SK-N-SH treated with all-trans-retinoic acid at 6 μM for 48 hours (cell line): ENCODE measurements around the gene GRAMD1B.

Source experiments
- ATAC-seq: fragments of 200-7000 bp; cut with Tn5 transposase; 3 replicates; pipeline ENCODE4 v1.9.1; 2020; ENCODE audit warnings: mild to moderate bottlenecking, moderate library complexity
- ARNTL ChIP-seq: fragments of 450-650 bp; formaldehyde crosslinking; IDR thresholded peaks from 2 replicates; pipeline ENCODE4 v1.5.0; 2020; ENCODE audit warnings: low read depth, mild to moderate bottlenecking, moderate library complexity, borderline replicate concordance
- BACH2 ChIP-seq: fragments of 250-450 bp; sonication (Bioruptor Pico); IDR thresholded peaks from 2 replicates; pipeline ENCODE4 v1.9.0; 2021; ENCODE audit warnings: mild to moderate bottlenecking, borderline replicate concordance
- CSDC2 ChIP-seq: fragments of 250-450 bp; sonication (Bioruptor Pico); IDR thresholded peaks from 2 replicates; pipeline ENCODE4 v1.5.0; 2020; ENCODE audit warnings: mild to moderate bottlenecking, moderate library complexity
- CSRNP3 ChIP-seq: fragments of 250-450 bp; sonication (Bioruptor Pico); IDR thresholded peaks from 2 replicates; pipeline ENCODE4 v1.5.1; 2021; ENCODE audit warnings: mild to moderate bottlenecking, moderate library complexity
- ESRRG ChIP-seq: fragments of 250-450 bp; sonication (Bioruptor Pico); IDR thresholded peaks from 2 replicates; pipeline ENCODE4 v1.6.1; 2021; ENCODE audit warnings: mild to moderate bottlenecking
- GLIS3 ChIP-seq: fragments of 250-450 bp; sonication (Bioruptor Pico); IDR thresholded peaks from 2 replicates; pipeline ENCODE4 v1.5.0; 2020; ENCODE audit warnings: mild to moderate bottlenecking, moderate library complexity
- OSR1 ChIP-seq: fragments of 250-450 bp; sonication (Bioruptor Pico); IDR thresholded peaks from 2 replicates; pipeline ENCODE4 v1.8.0; 2022; ENCODE audit warnings: moderate library complexity, mild to moderate bottlenecking, inconsistent platforms
- PATZ1 ChIP-seq: fragments of 250-450 bp; sonication (Bioruptor Pico); IDR thresholded peaks from 2 replicates; pipeline ENCODE4 v1.8.0; 2020; ENCODE audit warnings: mild to moderate bottlenecking, moderate library complexity, borderline replicate concordance
- POU6F1 ChIP-seq: fragments of 250-450 bp; sonication (Bioruptor Pico); IDR thresholded peaks from 2 replicates; pipeline ENCODE4 v1.8.0; 2021; ENCODE audit warnings: low read depth, mild to moderate bottlenecking, moderate library complexity, borderline replicate concordance
- PPARA ChIP-seq: fragments of 250-450 bp; sonication (Bioruptor Pico); IDR thresholded peaks from 2 replicates; pipeline ENCODE4 v1.5.0; 2020; ENCODE audit warnings: mild to moderate bottlenecking, borderline replicate concordance
- RARB ChIP-seq: fragments of 250-450 bp; sonication (Bioruptor Pico); IDR thresholded peaks from 2 replicates; pipeline ENCODE4 v1.8.0; 2021; ENCODE audit warnings: mild to moderate bottlenecking, moderate library complexity
- SNAI2 ChIP-seq: fragments of 250-450 bp; sonication (Bioruptor Pico); IDR thresholded peaks from 2 replicates; pipeline ENCODE4 v1.5.0; 2020; ENCODE audit warnings: mild to moderate bottlenecking, moderate library complexity
- TCF4 ChIP-seq: fragments of 250-450 bp; sonication (Bioruptor Pico); IDR thresholded peaks from 2 replicates; pipeline ENCODE4 v1.8.0; 2021; ENCODE audit warnings: mild to moderate bottlenecking, moderate library complexity, borderline replicate concordance
- TOX ChIP-seq: fragments of 250-450 bp; sonication (Bioruptor Pico); IDR thresholded peaks from 2 replicates; pipeline ENCODE4 v1.8.0; 2021; ENCODE audit warnings: mild to moderate bottlenecking, moderate library complexity, borderline replicate concordance
- ZC3H10 ChIP-seq: fragments of 250-450 bp; sonication (Bioruptor Pico); IDR thresholded peaks from 2 replicates; pipeline ENCODE4 v1.5.1; 2021; ENCODE audit warnings: mild to moderate bottlenecking, moderate library complexity
- ZFP3 ChIP-seq: fragments of 250-450 bp; sonication (Bioruptor Pico); IDR thresholded peaks from 2 replicates; pipeline ENCODE4 v1.5.0; 2020; ENCODE audit warnings: mild to moderate bottlenecking, moderate library complexity
- ZFP30 ChIP-seq: fragments of 450-650 bp; formaldehyde crosslinking; IDR thresholded peaks from 2 replicates; pipeline ENCODE4 v1.5.0; 2022; ENCODE audit warnings: mild to moderate bottlenecking, moderate library complexity
- ZNF565 ChIP-seq: fragments of 450-650 bp; formaldehyde crosslinking; conservative IDR thresholded peaks from 2 replicates; pipeline ENCODE4 v1.5.0; 2020; ENCODE audit warnings: low read depth, mild to moderate bottlenecking, moderate library complexity
- ZNF70 ChIP-seq: fragments of 450-650 bp; formaldehyde crosslinking; IDR thresholded peaks from 2 replicates; pipeline ENCODE4 v1.5.0; 2020; ENCODE audit warnings: mild to moderate bottlenecking, moderate library complexity
- ZNF8 ChIP-seq: fragments of 450-650 bp; formaldehyde crosslinking; IDR thresholded peaks from 2 replicates; pipeline ENCODE4 v1.5.0; 2020; ENCODE audit warnings: mild to moderate bottlenecking, moderate library complexity

The GRAMD1B gene

GRCh38 chr11:123578778-123579481 lies 148.9 kb downstream of the GRAMD1B start:
- ATAC-seq = no peak
- TF ChIP-seq ZNF565 (CRISPR knock-in tag) (no peak), POU6F1 (CRISPR knock-in tag) (no peak), PATZ1 (no peak)
- TF ChIP-seq, all 23 proteins: peak for 0

- ATAC-seq = no peak
- TF ChIP-seq TOX (CRISPR knock-in tag) = no peak
- no peak for TF ChIP-seq ZC3H10 (CRISPR knock-in tag)
- TF ChIP-seq TCF4 = no peak
- TF ChIP-seq ARNTL = no peak
- TF ChIP-seq PATZ1 = no peak
- no peak for TF ChIP-seq CSRNP3
- no peak for TF ChIP-seq ESRRG (CRISPR knock-in tag)
- TF ChIP-seq CSDC2 = no peak
- TF ChIP-seq ZNF8 (CRISPR knock-in tag) = no peak
- no peak for TF ChIP-seq ZFP3 (CRISPR knock-in tag)
- no peak for TF ChIP-seq RARB (CRISPR knock-in tag)
Observed at GRCh38 chr11:123579482-123579812, 149.4 kb downstream of the GRAMD1B start.

- ATAC-seq = no peak
Observed at GRCh38 chr11:123580137-123580536, 150.1 kb downstream of the GRAMD1B start.

GRCh38 chr11:123580557-123581275 lies 150.6 kb downstream of the GRAMD1B start:
- peak; percentile 86 for ATAC-seq
- TF ChIP-seq TCF4 = no peak
- 0 out of 2 replicates have a peak, but pooled peaks have one; percentile 58 for TF ChIP-seq SNAI2 (CRISPR knock-in tag)
- no peak for TF ChIP-seq BACH2 (CRISPR knock-in tag)
- TF ChIP-seq ESRRG (CRISPR knock-in tag) = no peak
- no peak for TF ChIP-seq ZNF70 (CRISPR knock-in tag)
- TF ChIP-seq GLIS3 (CRISPR knock-in tag) = no peak
- TF ChIP-seq ZC3H10 (CRISPR knock-in tag) = no peak
- TF ChIP-seq, all 23 proteins: peak for 1

More at GRCh38 chr11:123580137-123580536, 150.1 kb downstream of the GRAMD1B start:
- TF ChIP-seq RARB (CRISPR knock-in tag) = no peak
- TF ChIP-seq ZFP30 (CRISPR knock-in tag) = no peak
- no peak for TF ChIP-seq CSDC2
- TF ChIP-seq ZNF565 (CRISPR knock-in tag) = no peak
- no peak for TF ChIP-seq PPARA (CRISPR knock-in tag)
- TF ChIP-seq OSR1 = no peak
